HG02798 (cell line): Measurements from ENCODE around the gene TCL1A.
"Not testable (repeated sequence)": the region's sequence is repeated elsewhere in the genome, so short reads cannot be mapped to it uniquely, and the experiment has no call there.

Experiments used
- ATAC-seq: cut with Tn5 transposase; IDR thresholded peaks from one replicate; pipeline ENCODE4 v1.9.1; 2021; ENCODE audit warnings: mild to moderate bottlenecking; ENCODE audit not compliant: unreplicated experiment, poor library complexity

The TCL1A gene

DNA sequence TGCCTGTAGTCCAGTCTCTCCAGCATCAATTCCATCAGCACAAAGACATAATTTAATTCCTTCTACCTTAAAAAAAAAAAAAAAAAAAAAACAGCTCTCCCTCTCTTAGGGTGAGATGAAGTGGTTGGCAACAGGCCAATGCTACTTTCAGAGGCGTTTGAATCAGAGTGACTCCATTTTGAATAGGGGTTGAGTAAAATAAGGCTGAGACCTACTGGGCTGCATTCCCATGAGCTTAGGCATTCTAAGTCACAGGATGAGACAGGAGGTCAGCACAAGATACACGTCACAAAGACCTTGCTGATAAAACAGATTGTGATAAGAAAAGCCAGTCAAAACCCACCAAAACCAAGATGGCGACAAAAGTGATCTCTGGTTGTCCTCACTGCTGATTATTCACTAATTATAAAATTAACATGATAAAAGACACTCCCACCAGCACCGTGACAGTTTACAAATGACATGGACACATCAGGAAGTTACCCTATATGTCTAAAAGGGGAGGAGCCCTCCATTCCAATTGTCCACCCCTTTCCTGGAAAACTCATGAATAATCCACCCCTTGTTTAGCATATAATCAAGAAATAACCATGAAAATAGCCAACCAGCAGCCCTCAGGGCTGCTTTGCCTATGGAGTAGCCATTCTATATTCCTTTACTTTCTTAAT, 34.6 kb downstream of the TCL1A start:
- ATAC-seq = no peak

DNA sequence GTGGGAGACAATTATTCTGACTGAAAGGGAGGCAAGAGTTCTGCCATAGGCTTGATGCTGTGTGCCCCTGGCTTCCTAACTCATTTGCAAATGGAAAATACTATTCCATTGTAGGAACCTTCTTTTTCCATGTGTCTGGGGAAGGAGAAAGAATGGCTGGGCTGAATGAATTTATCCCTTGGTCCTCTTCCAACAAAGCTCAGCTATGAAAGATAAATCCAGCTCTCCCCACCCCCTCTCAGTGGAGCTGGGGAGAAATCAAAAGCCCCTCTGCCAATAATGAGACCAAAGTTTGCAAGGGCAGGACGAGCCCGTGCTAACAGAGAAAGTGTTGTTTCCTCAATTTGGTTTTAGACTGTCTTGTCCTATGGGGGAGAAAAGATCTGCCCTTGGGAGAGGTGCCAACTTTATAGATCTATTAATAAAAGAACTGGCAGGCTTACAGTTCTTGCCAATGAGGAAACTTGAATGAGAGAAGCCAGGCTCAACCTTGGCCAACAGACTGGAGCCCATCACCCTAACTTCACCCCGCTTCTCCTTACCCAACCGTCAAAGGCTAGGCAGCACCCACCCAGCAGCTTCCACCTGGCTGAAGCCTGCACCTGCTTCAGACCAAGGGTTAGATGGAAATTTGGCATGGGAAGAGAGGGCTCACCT, 36.6 kb downstream of the TCL1A start:
- no peak for ATAC-seq

DNA sequence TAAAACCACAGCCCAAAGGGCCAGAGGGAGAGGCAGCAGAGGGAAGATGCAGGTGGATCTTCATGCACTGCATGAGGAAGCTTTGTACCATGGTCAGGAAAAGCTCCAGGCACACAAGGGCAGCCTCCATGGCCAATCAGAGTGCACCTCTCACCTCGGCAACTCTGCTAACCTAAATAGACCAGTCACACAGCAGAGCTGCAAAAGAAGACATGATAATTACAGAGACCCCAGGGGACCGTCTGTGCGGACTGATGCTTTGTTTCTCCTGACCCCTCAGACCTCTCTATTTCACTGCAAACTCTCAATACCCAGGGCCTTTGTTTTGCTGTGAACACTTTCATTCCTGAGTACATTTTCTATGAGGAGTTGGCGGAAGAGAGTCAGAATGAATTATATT, 38.4 kb downstream of the TCL1A start:
- no peak for ATAC-seq

DNA sequence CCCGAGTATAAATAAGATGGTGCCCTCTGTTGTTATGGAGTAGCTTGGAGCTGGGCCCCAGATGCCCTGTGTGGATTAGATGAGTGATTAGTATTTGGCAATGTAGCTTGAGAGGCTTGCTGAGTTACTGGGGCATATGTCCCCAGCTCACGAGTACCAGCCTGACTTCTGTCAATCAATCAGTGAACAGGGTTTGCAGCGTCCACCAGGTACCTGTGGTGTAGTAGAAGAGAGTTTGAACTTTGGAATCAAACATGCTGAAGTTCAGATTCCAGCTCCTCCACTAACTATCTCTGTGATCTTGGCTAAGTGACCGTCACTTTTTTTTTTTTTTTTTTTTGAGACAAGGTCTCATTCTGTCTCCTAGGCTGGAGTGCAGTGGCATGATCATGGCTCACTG, 39.3 kb downstream of the TCL1A start:
- ATAC-seq = no peak

DNA sequence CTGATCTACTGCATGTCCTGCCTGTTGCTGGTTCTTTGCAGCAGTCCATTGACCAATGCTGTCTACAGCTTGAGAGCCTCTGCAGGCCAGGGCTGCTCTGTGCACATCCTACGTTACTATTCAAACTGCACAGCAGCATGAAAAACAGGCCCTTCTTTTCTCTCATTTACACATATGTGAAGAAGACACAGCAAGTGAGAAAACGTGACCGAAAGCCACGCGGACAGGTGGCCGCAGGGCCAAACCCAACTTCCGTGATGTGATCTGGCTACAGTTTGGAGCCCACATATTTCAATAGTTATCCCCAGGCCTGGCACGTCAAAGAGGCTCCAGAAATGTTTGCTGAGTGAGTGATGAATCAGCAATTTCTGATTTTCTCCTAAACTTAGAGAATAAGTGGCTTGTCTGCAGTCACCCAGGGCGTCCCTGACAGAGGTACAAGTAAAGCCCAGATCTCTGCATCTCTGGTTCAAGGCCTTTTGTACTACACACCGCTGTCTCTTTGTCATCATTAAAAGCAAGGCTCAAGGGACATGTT, 45.6 kb downstream of the TCL1A start:
- ATAC-seq = peak; percentile 38

DNA sequence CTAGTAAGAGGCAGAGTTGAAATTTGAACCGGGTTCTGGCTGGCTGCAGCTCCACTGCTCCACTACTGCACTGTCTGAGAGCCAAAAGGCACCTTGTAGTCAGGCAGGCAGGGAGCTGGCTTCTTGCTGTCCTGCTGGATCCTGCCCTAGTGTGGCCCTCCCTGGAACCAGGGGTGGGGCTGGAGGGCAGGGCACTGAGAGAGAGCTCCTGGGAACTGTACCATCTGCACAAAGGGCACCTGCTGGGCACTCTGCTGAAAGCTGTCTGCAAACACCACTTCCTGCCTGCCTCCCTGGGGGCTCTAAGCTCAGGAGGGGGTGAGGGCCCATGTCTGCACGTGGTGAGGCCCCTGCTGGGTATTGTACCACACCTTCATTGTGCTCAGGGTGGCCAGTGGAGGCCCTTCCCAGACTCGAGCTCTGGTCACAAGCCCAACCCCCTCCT, 46.7 kb downstream of the TCL1A start:
- ATAC-seq = no peak

DNA sequence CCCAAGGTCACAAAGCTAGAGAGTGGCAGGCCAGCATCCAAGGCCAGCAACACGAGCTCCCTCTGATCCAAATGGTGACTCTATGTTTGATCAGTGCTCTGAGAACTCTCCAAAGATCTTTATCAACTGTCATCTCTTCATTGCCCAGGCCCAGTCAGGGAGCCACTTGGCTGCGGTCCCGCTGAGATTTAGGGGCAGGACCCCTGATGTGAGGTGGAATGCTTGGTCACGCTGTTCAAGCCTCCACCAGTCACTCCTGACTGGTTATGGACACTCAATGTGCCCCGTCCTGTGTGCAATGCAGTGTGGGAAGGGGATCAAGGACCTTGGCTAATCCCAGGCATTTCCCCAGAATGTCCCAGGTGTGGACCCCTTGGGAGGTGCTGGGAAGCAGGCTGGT, 47.5 kb downstream of the TCL1A start:
- ATAC-seq = no peak

DNA sequence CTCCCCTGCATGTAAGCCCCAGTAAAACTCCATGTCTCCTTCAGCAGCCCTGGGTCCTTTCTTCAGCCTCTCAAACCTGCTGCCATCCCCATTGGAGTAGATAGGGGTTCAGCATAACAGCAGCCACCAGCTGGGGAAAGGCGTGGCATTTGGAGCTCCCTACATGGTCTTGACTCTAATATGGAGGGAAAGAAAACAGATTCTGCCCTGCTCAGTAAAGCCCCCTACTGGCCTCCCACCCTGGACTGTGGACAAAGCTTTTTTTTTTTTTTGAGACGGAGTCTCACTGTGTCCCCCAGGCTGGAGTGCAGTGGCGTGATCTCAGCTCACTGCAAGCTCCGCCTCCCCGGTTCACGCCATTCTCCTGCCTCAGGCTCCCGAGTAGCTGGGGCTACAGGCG, 48.4 kb downstream of the TCL1A start:
- ATAC-seq = not testable (repeated sequence)

DNA sequence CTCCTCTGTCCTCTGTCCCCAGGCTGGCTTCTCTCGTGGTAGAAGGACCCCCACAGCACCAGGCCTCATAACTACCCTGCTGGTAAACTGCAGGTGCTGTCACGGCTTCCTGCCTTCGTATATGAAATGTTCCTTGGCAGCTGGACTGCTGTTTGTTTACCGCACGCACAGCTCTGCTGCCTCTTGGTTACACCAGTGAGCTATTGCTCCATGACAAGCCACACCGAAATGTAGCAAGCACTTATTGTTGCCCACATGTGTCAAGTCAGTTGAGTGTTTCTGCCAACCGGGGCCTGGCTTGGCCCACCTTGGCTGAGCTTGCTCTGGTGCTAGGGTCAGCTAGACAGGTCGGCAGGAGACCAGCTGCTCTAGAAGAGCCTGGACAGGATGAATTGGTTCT, 49.4 kb downstream of the TCL1A start:
- ATAC-seq = no peak

DNA sequence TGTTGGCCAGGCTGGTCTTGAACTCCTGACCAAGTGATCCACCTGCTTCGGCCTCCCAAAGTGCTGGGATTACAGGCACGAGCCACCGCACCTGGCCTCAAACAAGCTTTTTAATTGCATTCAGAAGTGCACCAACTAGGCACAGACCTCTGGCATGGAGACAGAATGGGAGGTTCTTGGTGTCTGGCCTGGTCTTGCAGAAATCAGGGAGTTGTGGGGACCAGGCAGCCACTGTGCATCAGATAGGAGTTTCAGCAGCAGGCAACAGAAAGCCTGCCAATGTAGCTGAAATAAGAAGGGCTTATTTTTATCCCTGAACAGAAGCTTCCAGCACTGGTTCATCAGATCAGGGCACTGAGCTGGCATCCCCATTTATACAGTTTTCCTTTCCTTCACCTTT, 49.9 kb downstream of the TCL1A start:
- ATAC-seq = no peak

DNA sequence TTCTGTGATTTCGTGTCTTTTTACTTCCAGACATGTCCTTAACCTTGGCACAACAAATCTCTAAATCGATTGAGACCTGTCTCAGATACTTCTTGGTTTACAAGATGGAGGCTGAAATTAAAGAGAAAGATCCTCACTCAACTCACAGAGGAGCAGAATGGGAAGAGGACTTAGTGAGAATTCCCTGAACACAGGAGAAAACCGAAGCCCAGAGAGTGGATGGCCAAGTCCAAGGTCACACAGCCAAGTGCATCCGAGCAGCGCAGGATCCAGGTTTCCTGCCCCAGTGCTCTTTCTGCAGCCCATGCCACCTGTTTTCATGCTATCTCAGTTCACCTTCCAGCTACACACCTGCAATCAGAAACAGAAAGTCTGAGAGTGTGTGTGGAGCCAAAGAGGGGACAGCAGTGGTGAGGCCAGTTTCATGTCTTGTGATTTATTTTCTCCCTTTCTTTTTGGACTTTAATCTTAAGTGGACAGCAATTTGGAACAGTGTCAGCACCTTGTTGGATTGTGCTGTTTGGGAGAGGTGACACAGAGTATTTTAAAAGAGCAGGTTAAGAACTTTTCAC, 50.6 kb downstream of the TCL1A start:
- no peak for ATAC-seq

DNA sequence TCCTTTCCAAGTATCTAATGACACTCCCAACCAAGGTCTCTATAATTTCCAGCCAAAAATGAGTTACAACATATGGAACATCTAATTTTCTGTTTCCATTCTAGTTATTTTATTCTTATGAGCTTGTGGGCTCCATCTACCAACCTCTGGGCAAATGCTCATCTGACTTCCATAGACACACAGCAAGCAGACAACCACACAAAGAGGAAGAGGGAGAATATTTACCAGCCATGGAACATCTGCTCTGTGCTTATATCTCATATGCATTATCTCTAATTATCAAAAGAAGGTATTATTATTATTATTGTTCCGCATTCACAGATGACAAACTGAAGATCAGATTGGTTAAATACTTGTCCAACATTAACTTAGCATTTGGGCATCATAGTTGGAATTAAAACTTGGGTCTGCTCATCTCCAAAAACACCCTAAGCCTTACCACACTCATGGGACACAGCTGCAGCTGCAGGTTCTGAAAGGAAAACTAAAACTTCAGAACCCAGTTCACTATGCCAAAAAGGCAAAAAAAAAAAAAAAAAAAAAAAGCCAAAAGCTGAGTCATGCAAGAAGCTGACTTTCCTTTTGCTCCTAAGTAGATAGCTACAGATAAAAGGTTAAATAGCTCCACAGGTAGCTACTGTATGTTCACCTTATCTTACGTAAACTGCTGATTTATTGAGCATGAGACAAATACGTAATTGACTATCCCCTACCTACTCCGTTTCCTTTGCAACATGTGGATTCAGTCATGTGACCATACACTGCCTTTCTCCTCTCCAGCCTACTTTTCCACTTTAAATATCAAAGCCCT, 51.3 kb downstream of the TCL1A start:
- ATAC-seq = peak; percentile 53

DNA sequence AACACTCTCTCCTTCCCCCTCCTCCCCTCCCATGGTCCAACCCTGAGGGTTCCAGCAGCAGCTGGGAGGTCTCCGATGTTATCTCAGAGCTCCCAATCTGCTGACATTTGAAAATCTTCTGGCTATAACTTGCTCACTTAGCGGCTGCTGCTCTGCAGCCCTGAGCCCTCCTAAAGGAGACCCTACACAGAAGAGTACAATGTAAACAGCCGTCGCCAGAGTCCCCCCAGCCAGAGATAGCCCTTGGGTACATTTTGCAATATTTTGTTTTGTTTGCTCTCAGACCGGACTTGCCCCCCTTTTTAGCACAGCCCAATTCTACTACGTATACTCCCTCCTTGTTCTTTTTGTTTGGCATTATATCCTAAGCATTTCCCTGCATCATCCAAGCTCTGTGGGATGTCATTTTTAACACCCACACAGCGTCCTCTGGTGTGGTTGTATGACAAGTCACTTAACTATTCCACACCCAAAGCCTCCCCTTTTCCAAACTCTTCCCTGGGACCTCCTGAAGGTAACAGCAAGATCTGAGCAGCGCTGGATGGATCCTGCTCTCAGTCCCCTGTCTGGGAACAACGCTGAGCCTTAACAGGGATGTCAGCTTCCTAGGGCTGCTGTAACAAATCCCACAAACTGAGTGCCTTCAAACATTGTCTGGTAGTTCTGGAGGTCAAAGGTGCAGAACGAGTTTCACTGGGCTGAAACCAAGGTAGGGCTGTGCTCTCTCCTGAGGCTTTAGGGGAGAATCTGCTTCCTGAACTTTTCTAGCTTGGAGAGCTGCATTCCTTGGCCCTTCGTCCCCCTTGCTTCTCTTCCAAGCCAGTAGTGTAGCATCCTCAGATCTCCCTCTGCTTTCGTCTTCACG, 53.0 kb downstream of the TCL1A start:
- ATAC-seq = no peak

DNA sequence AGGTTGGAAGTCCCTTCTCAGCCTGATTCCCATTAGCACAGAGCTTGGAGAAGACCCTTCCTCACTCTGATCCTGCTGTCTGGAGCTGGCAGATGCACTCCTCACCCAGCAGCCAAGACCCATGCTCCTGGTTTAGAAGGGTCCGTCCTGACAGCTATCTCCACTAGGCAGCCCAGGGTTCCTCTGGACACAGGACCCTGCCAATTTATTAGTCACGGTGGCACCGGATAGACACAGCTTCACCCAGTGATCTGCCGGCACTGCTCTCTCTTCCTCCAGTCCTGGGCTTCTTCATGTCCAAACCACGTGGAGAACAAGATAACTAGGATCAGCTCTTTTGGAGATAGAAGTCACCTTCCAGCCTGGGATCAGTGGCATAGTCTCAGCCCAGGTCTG, 53.9 kb downstream of the TCL1A start:
- no peak for ATAC-seq
